ENCODE results near the gene P4HTM.

GRCh38 chr3:49035281-49035680 is 45.2 kb downstream of the P4HTM start:
- no peak for TF ChIP-seq CTCF (IDR thresholded peaks at IDR 0.05)
- no peak for TF ChIP-seq EZH2 (IDR thresholded peaks at IDR 0.05; ENCODE audit: borderline replicate concordance, insufficient read depth, low read depth, low read length, poor library complexity, severe bottlenecking)

All from B cell (primary cell).